Ureter (tissue), 1 donor: ENCODE measurements around the gene ATP8B3. TPM values are rescaled to one million over a fixed set of nuclear protein-coding genes. Genes with fewer than 3 reads are reported as not detected.

Experiments
- DNase-seq: peaks from one replicate; pipeline ENCODE4 v3.0.0-alpha.2; 2020; ENCODE audit warnings: low spot score
- total RNA-seq: library from RNA; stranded (reverse); gene quantifications from one replicate; pipeline ENCODE4 v1.2.4, GENCODE V29; 2023
- donor health status: DM: yes; HTN: yes; CAD: no.

Gene ATP8B3
- total RNA-seq, 1 donor from 2014 or later, result 1.3 TPM

GRCh38 chr19:1850809-1851653, 39.0 kb upstream of the ATP8B3 start:
- DNase-seq, result no peak

- DNase-seq, result no peak
Observed at GRCh38 chr19:1849886-1850398, 37.9 kb upstream of the ATP8B3 start.

- DNase-seq, result no peak
Observed at GRCh38 chr19:1849132-1849474, 37.0 kb upstream of the ATP8B3 start.

- DNase-seq, result peak; percentile 97
Observed at GRCh38 chr19:1848399-1849131, 36.5 kb upstream of the ATP8B3 start, which contains the start of gene REXO1. Gene REXO1 (minus strand): TSS chr19:1848483. CDS start chr19:1848358, 125 bp downstream.

GRCh38 chr19:1847684-1848398, 35.8 kb upstream of the ATP8B3 start:
- DNase-seq, result no peak

- no peak for DNase-seq
Observed at GRCh38 chr19:1847348-1847683, 35.2 kb upstream of the ATP8B3 start.

- no peak for DNase-seq
Observed at GRCh38 chr19:1846517-1847204, 34.6 kb upstream of the ATP8B3 start.

- DNase-seq, result no peak
Observed at GRCh38 chr19:1845642-1846041, 33.6 kb upstream of the ATP8B3 start.

GRCh38 chr19:1845125-1845515, 33.0 kb upstream of the ATP8B3 start:
- no peak for DNase-seq

GRCh38 chr19:1844513-1845124, 32.5 kb upstream of the ATP8B3 start:
- DNase-seq, result no peak

- DNase-seq, result no peak
Observed at GRCh38 chr19:1843646-1844394, 31.7 kb upstream of the ATP8B3 start.

- no peak for DNase-seq
Observed at GRCh38 chr19:1843116-1843515, 31.0 kb upstream of the ATP8B3 start.

GRCh38 chr19:1841209-1841924, 29.3 kb upstream of the ATP8B3 start:
- no peak for DNase-seq

- DNase-seq, result no peak
Observed at GRCh38 chr19:1840541-1841115, 28.6 kb upstream of the ATP8B3 start.

- no peak for DNase-seq
Observed at GRCh38 chr19:1839658-1840540, 27.8 kb upstream of the ATP8B3 start.

- no peak for DNase-seq
Observed at GRCh38 chr19:1837625-1838105, 25.6 kb upstream of the ATP8B3 start.

- DNase-seq, result no peak
Observed at GRCh38 chr19:1837222-1837565, 25.1 kb upstream of the ATP8B3 start.

- no peak for DNase-seq
Observed at GRCh38 chr19:1836458-1837221, 24.6 kb upstream of the ATP8B3 start.
